Suprapubic skin (tissue), 4 donors: ENCODE results near the gene CRX.

Experiments
- CTCF ChIP-seq, 2 donors: fragments of 200-600 bp in 1 of 2; fragments of 450-650 bp in 1 of 2; sonication (generic) in 1 of 2; IDR thresholded peaks; one replicate each; pipeline ENCODE4 v1.5.1; 2016 to 2019; ENCODE audit warnings: antibody characterized with exemption in 2 of 2, mild to moderate bottlenecking in 1 of 2, moderate library complexity in 1 of 2
- EP300 ChIP-seq: sonication (generic); formaldehyde crosslinking; IDR thresholded peaks from one replicate; pipeline ENCODE4 v1.6.1; 2017; ENCODE audit warnings: antibody characterized with exemption
- POLR2A ChIP-seq, 2 donors: fragments of 450-650 bp; IDR thresholded peaks; one replicate each; pipeline ENCODE4 v1.6.1; 2017; ENCODE audit warnings: antibody characterized with exemption in 2 of 2, mild to moderate bottlenecking in 2 of 2, moderate library complexity in 2 of 2
- POLR2AphosphoS5 ChIP-seq, 3 donors: sonication (generic); formaldehyde crosslinking; IDR thresholded peaks; one replicate each; pipeline ENCODE4 v1.6.1; 2017; ENCODE audit warnings: antibody characterized with exemption in 3 of 3

- TF ChIP-seq CTCF (IDR thresholded peaks at IDR 0.05) (no peak), POLR2A (IDR thresholded peaks at IDR 0.05) (no peak), EP300 (no peak), POLR2AphosphoS5 (IDR thresholded peaks at IDR 0.05) (no peak)
Measured at GRCh38 chr19:47842941-47843340, 21.2 kb downstream of the CRX start.
